Measurements from ENCODE around the gene PPM1A. TPM values are rescaled to one million over a fixed set of nuclear protein-coding genes. Genes with fewer than 3 reads are reported as not detected.

PPM1A gene
- total and polyA plus RNA-seq, 2 donors (not counting 1 experiment from before 2014, with no cell fraction given): 15.5 to 59.0 TPM

- no peaks in the 10 kb centered on the region for H3K27me3 ChIP-seq (replicated peaks in 1 of 4; ENCODE audit: control extremely low read depth in 1 of 4, control insufficient read depth in 3 of 4, insufficient read depth in 4 of 4, low read length in 3 of 4)
- H3K4me1 Mint-ChIP-seq: no peaks in the 10 kb centered on the region
- peaks cover 11% of the 10 kb centered on the region for H3K9me3 Mint-ChIP-seq (ENCODE audit: insufficient read depth)
- H3K27ac ChIP-seq (ENCODE audit: low read length in 2 of 2): no peak overlapping the region
- TF ChIP-seq EZH2 (IDR thresholded peaks at IDR 0.05; ENCODE audit: borderline replicate concordance, insufficient read depth, low read depth, low read length, poor library complexity, severe bottlenecking): no peak
- TF ChIP-seq CTCF (IDR thresholded peaks at IDR 0.05): no peak
- ChIA-PET CTCF (no interaction called here), POLR2A (no interaction called here)
- DNase-seq (no peak), ATAC-seq (ENCODE audit: low read depth) (no peak)
- peaks cover 4% of the 10 kb centered on the region for H3K27me3 Mint-ChIP-seq
- intact Hi-C loops (cut with micrococcal nuclease): no loop called here
- WGBS (ENCODE audit: insufficient coverage): no CpG with 5 or more reads among the region's 2 CpGs
- no peaks in the 10 kb centered on the region for H4K20me1 ChIP-seq (ENCODE audit: control insufficient read depth, insufficient read depth, low read length, poor library complexity, severe bottlenecking)
- H3K4me2 ChIP-seq (replicated peaks; ENCODE audit: low read depth, low read length, poor library complexity, severe bottlenecking): no peak overlapping the region
- peaks cover 0 to 6% (median 1%) of the 10 kb centered on the region in 3 donors for H3K9me3 ChIP-seq (ENCODE audit: control extremely low read depth in 1 of 3, control insufficient read depth in 2 of 3, insufficient read depth in 1 of 3, low read length in 2 of 3)
- no peaks in the 10 kb centered on the region for H3K4me1 ChIP-seq (ENCODE audit: control insufficient read depth in 2 of 2, insufficient read depth in 2 of 2, low read length in 2 of 2)
- H2AFZ ChIP-seq (ENCODE audit: insufficient read depth, low read depth, low read length, poor library complexity, severe bottlenecking): no peak overlapping the region
- H3K9ac ChIP-seq (ENCODE audit: low read length): no peak overlapping the region
- H3K36me3 ChIP-seq (replicated peaks in 1 of 2; ENCODE audit: control extremely low read depth in 1 of 2, control insufficient read depth in 1 of 2, extremely low read depth in 1 of 2, insufficient read depth in 2 of 2, low read length in 1 of 2): no peaks in the 10 kb centered on the region
- no peak overlapping the region for H3K4me3 Mint-ChIP-seq
- H3K79me2 ChIP-seq (ENCODE audit: control insufficient read depth, insufficient read depth, low read length): no peaks in the 10 kb centered on the region
- H3K27ac Mint-ChIP-seq: no peak overlapping the region
- no peak overlapping the region for H3K4me3 ChIP-seq (ENCODE audit: control extremely low read depth in 1 of 5, extremely low read depth in 1 of 5, insufficient read depth in 1 of 5, low read depth in 2 of 5, low read length in 4 of 5)
Observed at GRCh38 chr14:60235440-60235839, 13.6 kb upstream of the PPM1A start.

GRCh38 chr14:60238955-60239354 is 10.1 kb upstream of the PPM1A start:
- POLR2A ChIA-PET: no interaction called here
- no CpG with 5 or more reads among the region's 3 CpGs for WGBS (ENCODE audit: insufficient coverage)
- CTCF ChIA-PET: no interaction called here

More at GRCh38 chr14:60238955-60239354, 10.1 kb upstream of the PPM1A start:
- H3K27me3 ChIP-seq (replicated peaks in 1 of 4; ENCODE audit: control extremely low read depth in 1 of 4, control insufficient read depth in 3 of 4, insufficient read depth in 4 of 4, low read length in 3 of 4): no peaks in the 10 kb centered on the region
- no peak overlapping the region for H3K27ac ChIP-seq (ENCODE audit: low read length in 2 of 2)
- ATAC-seq (ENCODE audit: low read depth) (no peak), DNase-seq (no peak)
- no peak for TF ChIP-seq EZH2 (IDR thresholded peaks at IDR 0.05; ENCODE audit: borderline replicate concordance, insufficient read depth, low read depth, low read length, poor library complexity, severe bottlenecking)
- no peak for TF ChIP-seq CTCF (IDR thresholded peaks at IDR 0.05)
- H3K4me2 ChIP-seq (replicated peaks; ENCODE audit: low read depth, low read length, poor library complexity, severe bottlenecking): no peak overlapping the region
- Mint-ChIP-seq H3K4me3 (no peak overlapping the region), H3K27ac (no peak overlapping the region), H3K4me1 (peaks cover 5% of the 10 kb centered on the region), H3K9me3 (ENCODE audit: insufficient read depth) (no peaks in the 10 kb centered on the region), H3K27me3 (peaks cover 4% of the 10 kb centered on the region)
- intact Hi-C loops (cut with micrococcal nuclease): no loop called here
- H3K9ac ChIP-seq (ENCODE audit: low read length): no peak overlapping the region
- H3K4me3 ChIP-seq (ENCODE audit: control extremely low read depth in 1 of 5, extremely low read depth in 1 of 5, insufficient read depth in 1 of 5, low read depth in 2 of 5, low read length in 4 of 5): no peak overlapping the region
- H3K9me3 ChIP-seq (ENCODE audit: control extremely low read depth in 1 of 3, control insufficient read depth in 2 of 3, insufficient read depth in 1 of 3, low read length in 2 of 3): no peaks in the 10 kb centered on the region
- no peaks in the 10 kb centered on the region for H4K20me1 ChIP-seq (ENCODE audit: control insufficient read depth, insufficient read depth, low read length, poor library complexity, severe bottlenecking)
- H3K79me2 ChIP-seq (ENCODE audit: control insufficient read depth, insufficient read depth, low read length): no peaks in the 10 kb centered on the region
- no peaks in the 10 kb centered on the region for H3K36me3 ChIP-seq (replicated peaks in 1 of 2; ENCODE audit: control extremely low read depth in 1 of 2, control insufficient read depth in 1 of 2, extremely low read depth in 1 of 2, insufficient read depth in 2 of 2, low read length in 1 of 2)
- no peak overlapping the region for H2AFZ ChIP-seq (ENCODE audit: insufficient read depth, low read depth, low read length, poor library complexity, severe bottlenecking)
- peaks cover 4 to 6% of the 10 kb centered on the region in 2 donors for H3K4me1 ChIP-seq (ENCODE audit: control insufficient read depth in 2 of 2, insufficient read depth in 2 of 2, low read length in 2 of 2)

All from B cell (primary cell).